Lung (tissue), 12 donors: ENCODE results near the gene SLC7A4. TPM values are rescaled to one million over a fixed set of nuclear protein-coding genes. Genes with fewer than 3 reads are reported as not detected.

ENCODE experiments used
- ATAC-seq: fragments of 200-7000 bp; cut with Tn5 transposase; one replicate; pipeline ENCODE4 v1.9.1; 2020; ENCODE audit warnings: moderate number of reproducible peaks; ENCODE audit not compliant: insufficient read depth, low FRiP score
- DNase-seq, 3 donors: peaks; one replicate each; pipeline ENCODE4 v3.0.0-alpha.2; 2013 to 2017
- H3K27ac ChIP-seq, 2 donors: one replicate each; pipeline ENCODE4 v1.5.1; 2013; ENCODE audit warnings: mild to moderate bottlenecking in 2 of 2, moderate library complexity in 2 of 2, control low read depth in 1 of 2, inconsistent platforms in 1 of 2, low read depth in 1 of 2, low read length in 1 of 2
- H3K27me3 ChIP-seq, 3 donors: one replicate each; pipeline ENCODE4 v1.5.1; 2013; ENCODE audit warnings: low read length in 2 of 3; ENCODE audit not compliant: control insufficient read depth in 3 of 3, insufficient read depth in 3 of 3
- H3K36me3 ChIP-seq, 4 donors: one replicate each; pipeline ENCODE4 v1.5.1; 2013; ENCODE audit warnings: low read length in 4 of 4, mild to moderate bottlenecking in 1 of 4, moderate library complexity in 1 of 4; ENCODE audit not compliant: control insufficient read depth in 4 of 4, insufficient read depth in 4 of 4
- H3K4me1 ChIP-seq, 5 donors: one replicate each; pipeline ENCODE4 v1.5.1; 2013; ENCODE audit warnings: low read length in 5 of 5, mild to moderate bottlenecking in 2 of 5, moderate library complexity in 1 of 5; ENCODE audit not compliant: control insufficient read depth in 5 of 5, insufficient read depth in 5 of 5
- H3K4me3 ChIP-seq: one replicate; pipeline ENCODE4 v1.5.1; 2013; ENCODE audit warnings: mild to moderate bottlenecking, control low read depth, moderate library complexity
- H3K9ac ChIP-seq, 2 donors: one replicate each; pipeline ENCODE4 v1.5.1; 2013; ENCODE audit warnings: low read length in 2 of 2, control low read depth in 1 of 2; ENCODE audit not compliant: insufficient read depth in 1 of 2
- H3K9me3 ChIP-seq, 4 donors: one replicate each; pipeline ENCODE4 v1.5.1; 2013; ENCODE audit warnings: low read length in 3 of 4, mild to moderate bottlenecking in 1 of 4, moderate library complexity in 1 of 4; ENCODE audit not compliant: control insufficient read depth in 4 of 4, insufficient read depth in 3 of 4
- WGBS, 2 donors: extraction: QIAGEN DNeasy Blood & Tissue Kit; methylation state at CpG; one replicate each; pipeline ENCODE4 v1.1.7; 2013; 5-methylcytosine and 5-hydroxymethylcytosine counted together
- polyA plus RNA-seq, 2 donors: library from polyadenylated mRNA; stranded (reverse); fragments of 200-250 nt; gene quantifications; one replicate each; pipeline ENCODE4 v1.2.1, GENCODE V29; 2013
- total RNA-seq, 2 donors: library from RNA; depleted of rRNA in 1 of 2; stranded (reverse); fragments of >200 nt in 1 of 2; gene quantifications; one replicate each; pipeline ENCODE4 v1.2.1, GENCODE V29; 2014 to 2021
- TF ChIP-seq, protein P1 (sequence below): IDR thresholded peaks from 2 replicates; pipeline ENCODE4 v1.5.1; 2012; ENCODE audit warnings: mild to moderate bottlenecking; ENCODE audit errors: control extremely low read depth, extremely low read depth
- donor health status: control.
- donor health status: control.
- donor health status: Bipolar disorder and iron deficiency.
- donor health status: healthy.
- donor health status: DM: yes; HTN: yes; CAD: no.

SLC7A4 gene
- total and polyA plus RNA-seq, 4 donors = 0.18 to 1.1 (median 0.80) TPM

DNA sequence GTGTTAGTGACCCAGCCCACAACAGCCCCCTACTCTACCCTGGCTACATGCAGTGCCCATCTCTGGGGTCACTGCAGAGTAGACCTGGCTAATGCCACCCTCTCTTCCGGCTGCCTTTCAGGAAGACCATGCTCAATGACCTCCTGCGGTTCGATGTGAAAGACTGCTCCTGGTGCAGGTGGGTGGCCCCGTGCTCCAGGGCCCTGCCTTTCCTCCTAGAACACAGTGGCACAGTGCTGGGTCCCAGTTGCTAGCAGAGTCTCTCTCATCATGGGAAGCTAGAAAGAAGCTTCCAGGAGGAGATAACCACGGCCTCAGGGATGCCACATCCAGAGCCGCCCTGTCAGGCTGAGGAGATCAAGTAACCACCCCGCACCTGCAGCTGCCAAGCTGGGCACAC is 46.6 kb downstream of the SLC7A4 start:
- no peak overlapping the region for H3K9ac ChIP-seq
- no peak overlapping the region for H3K4me3 ChIP-seq
- TF ChIP-seq, protein P1, sequence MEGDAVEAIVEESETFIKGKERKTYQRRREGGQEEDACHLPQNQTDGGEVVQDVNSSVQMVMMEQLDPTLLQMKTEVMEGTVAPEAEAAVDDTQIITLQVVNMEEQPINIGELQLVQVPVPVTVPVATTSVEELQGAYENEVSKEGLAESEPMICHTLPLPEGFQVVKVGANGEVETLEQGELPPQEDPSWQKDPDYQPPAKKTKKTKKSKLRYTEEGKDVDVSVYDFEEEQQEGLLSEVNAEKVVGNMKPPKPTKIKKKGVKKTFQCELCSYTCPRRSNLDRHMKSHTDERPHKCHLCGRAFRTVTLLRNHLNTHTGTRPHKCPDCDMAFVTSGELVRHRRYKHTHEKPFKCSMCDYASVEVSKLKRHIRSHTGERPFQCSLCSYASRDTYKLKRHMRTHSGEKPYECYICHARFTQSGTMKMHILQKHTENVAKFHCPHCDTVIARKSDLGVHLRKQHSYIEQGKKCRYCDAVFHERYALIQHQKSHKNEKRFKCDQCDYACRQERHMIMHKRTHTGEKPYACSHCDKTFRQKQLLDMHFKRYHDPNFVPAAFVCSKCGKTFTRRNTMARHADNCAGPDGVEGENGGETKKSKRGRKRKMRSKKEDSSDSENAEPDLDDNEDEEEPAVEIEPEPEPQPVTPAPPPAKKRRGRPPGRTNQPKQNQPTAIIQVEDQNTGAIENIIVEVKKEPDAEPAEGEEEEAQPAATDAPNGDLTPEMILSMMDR = no peak
- H3K27me3 ChIP-seq = no peaks in the 10 kb centered on the region
- no peak overlapping the region for H3K27ac ChIP-seq
- H3K36me3 ChIP-seq = peaks cover 0 to 26% (median 5%) of the 10 kb centered on the region in 4 donors
- DNase-seq (no peak), ATAC-seq (no peak)
- H3K4me1 ChIP-seq = peaks cover 0 to 17% (median 10%) of the 10 kb centered on the region in 5 donors
- 96 to 97% methylated on average over 7 of the region's 7 CpGs for WGBS, 2 donors
- H3K9me3 ChIP-seq = no peaks in the 10 kb centered on the region

DNA sequence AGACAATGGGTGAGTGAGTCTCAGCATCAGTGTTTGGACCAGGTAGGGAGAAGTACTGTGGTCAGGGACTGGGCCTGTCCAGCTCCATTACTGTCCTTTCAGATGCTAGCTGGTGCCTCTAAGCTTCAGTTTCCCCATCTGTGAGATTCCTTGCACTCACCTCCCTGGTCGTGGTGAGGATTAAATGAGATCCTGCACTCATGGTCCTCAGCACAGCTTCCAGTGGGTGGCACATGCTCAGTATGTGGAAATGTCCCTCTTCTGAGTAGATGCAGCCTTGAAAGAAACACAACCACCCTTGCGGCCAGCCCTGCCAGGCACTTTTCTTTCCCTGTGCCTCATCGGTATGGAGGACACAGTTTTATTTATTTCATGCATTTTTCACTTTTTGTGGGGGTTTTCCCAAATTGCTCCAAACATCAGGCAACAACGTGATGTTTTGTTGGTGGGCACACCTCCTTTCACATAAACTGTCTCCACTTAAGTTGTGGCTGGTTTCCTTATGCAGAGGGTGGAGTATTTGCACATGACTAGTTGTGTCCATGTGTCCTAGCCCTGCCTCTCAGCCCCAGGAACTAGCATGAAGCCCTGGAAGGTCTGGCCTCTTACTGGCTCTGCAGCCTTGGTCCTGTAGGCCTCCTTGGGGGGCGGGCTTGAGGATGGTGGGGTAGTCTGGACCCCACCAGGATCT is 49.1 kb downstream of the SLC7A4 start:
- Histone ChIP-seq H3K36me3 (peaks cover 0 to 17% (median 5%) of the 10 kb centered on the region in 4 donors), H3K9ac (peak overlapping the region; percentile 20 to 96), H3K9me3 (peaks cover 0 to 2% (median 0%) of the 10 kb centered on the region in 4 donors), H3K4me3 (peak overlapping the region; percentile 92), H3K4me1 (peaks cover 0 to 24% (median 10%) of the 10 kb centered on the region in 5 donors), H3K27me3 (peaks cover 0 to 3% (median 0%) of the 10 kb centered on the region in 3 donors), H3K27ac (no peak overlapping the region)
- ATAC-seq = no peak
- WGBS, 2 donors = 75 to 77% methylated on average over 5 of the region's 5 CpGs
- TF ChIP-seq, protein P1 = no peak
- no peak for DNase-seq

DNA sequence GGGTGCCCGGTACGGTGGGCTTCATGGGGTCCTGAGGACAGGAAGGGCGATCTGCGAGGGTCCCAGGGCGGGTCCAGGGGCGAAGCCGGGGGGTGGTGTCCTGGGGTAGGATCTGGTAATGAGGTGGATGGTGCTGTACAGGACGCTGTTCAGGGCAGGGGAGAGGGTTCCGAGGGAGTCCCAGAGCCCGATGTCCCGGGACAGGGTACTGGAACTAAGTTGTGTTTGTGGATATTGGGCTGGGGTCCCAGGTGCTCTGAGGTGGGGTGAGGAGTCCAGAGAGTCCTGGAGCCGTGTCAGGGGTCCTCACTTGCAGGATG is 49.8 kb downstream of the SLC7A4 start:
- WGBS, 2 donors = 1% methylated on average over 12 of the region's 12 CpGs
- ATAC-seq = no peak
- Histone ChIP-seq H3K27ac (peak overlapping the region; percentile 92 to 96), H3K4me1 (peaks cover 0 to 24% (median 10%) of the 10 kb centered on the region in 5 donors), H3K27me3 (peaks cover 0 to 3% (median 0%) of the 10 kb centered on the region in 3 donors), H3K9ac (peak overlapping the region; percentile 20 to 96), H3K9me3 (peaks cover 0 to 3% (median 0%) of the 10 kb centered on the region in 4 donors), H3K4me3 (peak overlapping the region; percentile 92), H3K36me3 (peaks cover 0 to 12% (median 5%) of the 10 kb centered on the region in 4 donors)
- no peak for DNase-seq
- TF ChIP-seq, protein P1 = no peak
